Central memory CD8-positive, alpha-beta T cell (primary cell): ENCODE results near the gene PDE4D.

Experiments
- ATAC-seq: fragments of 150-1000 bp; cut with Tn5 transposase; replicated peaks from 2 replicates; pipeline ENCODE4 v1.10.0; 2022; ENCODE audit warnings: mild to moderate bottlenecking, moderate FRiP score, moderate number of reproducible peaks; ENCODE audit not compliant: poor library complexity, severe bottlenecking; ENCODE audit errors: extremely low read depth
- DNase-seq, 2 donors: peaks; one replicate each; pipeline ENCODE4 v3.0.0; 2021; ENCODE audit warnings: low spot score in 2 of 2
- H3K27ac Mint-ChIP-seq: one replicate; pipeline ENCODE4 v1.8.0; 2022; ENCODE audit warnings: low read depth, mild to moderate bottlenecking, moderate library complexity, mixed read lengths
- H3K27me3 Mint-ChIP-seq: one replicate; pipeline ENCODE4 v1.8.0; 2022; ENCODE audit warnings: mixed read lengths
- H3K36me3 Mint-ChIP-seq: one replicate; pipeline ENCODE4 v1.8.0; 2022; ENCODE audit warnings: mild to moderate bottlenecking, moderate library complexity, mixed read lengths; ENCODE audit not compliant: insufficient read depth
- H3K4me1 Mint-ChIP-seq: one replicate; pipeline ENCODE4 v1.8.0; 2022; ENCODE audit warnings: mixed read lengths
- H3K4me3 Mint-ChIP-seq: one replicate; pipeline ENCODE4 v1.8.0; 2022; ENCODE audit warnings: mild to moderate bottlenecking, moderate library complexity, mixed read lengths
- H3K9me3 Mint-ChIP-seq: one replicate; pipeline ENCODE4 v1.8.0; 2022; ENCODE audit warnings: mixed read lengths

The PDE4D gene

DNA sequence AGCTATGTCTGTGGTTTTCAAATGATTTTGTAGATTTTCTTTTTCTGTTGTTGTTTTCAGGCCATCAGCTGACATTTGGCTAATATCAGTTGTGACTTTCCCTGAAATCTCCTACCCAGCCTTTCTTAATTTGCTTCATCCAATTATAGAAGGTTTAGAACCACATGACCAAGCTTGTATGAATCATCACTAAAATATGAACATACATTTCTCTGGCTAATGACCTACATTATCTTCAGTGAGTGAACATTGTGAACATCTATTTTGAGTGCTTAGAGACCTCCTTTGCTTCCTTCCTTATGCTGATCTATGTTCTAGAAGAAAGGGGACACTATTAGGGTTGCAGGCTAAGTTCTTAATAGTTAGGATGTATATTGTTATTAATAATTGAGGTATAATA, 778.2 kb downstream of the PDE4D start:
- Mint-ChIP-seq H3K36me3 (no peaks in the 10 kb centered on the region), H3K4me3 (no peak overlapping the region), H3K9me3 (no peaks in the 10 kb centered on the region), H3K4me1 (no peaks in the 10 kb centered on the region), H3K27ac (no peak overlapping the region), H3K27me3 (no peaks in the 10 kb centered on the region)
- no peak for ATAC-seq
- no peak for DNase-seq

DNA sequence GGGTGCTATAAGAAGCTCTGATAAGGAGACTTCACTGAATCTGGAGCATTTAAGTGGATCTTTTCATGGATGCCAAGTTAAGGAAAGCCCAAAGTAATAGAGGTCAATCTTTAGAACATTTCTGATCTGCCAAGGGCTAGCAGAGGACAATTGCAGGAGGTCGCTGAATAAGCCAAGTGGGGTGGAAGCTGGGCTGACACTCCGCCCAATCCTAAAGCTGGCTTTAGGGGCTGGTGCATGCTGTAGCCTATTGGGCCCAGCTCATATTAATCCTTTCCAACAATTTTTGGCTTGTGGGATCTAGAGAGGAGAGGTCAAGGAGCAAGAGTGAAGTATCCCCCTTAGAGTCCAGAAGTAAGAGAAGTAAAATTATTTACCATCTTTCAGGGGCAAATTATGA, 784.1 kb downstream of the PDE4D start:
- no peaks in the 10 kb centered on the region for H3K9me3 Mint-ChIP-seq
- H3K27ac Mint-ChIP-seq = no peak overlapping the region
- H3K36me3 Mint-ChIP-seq = no peaks in the 10 kb centered on the region
- peaks cover 3% of the 10 kb centered on the region for H3K4me1 Mint-ChIP-seq
- DNase-seq = no peak
- H3K4me3 Mint-ChIP-seq = no peak overlapping the region
- no peaks in the 10 kb centered on the region for H3K27me3 Mint-ChIP-seq
- ATAC-seq = no peak

GRCh38 chr5:59107692-59108091, 785.8 kb downstream of the PDE4D start:
- H3K4me1 Mint-ChIP-seq = peaks cover 7% of the 10 kb centered on the region
- DNase-seq (no peak), ATAC-seq (no peak)
- no peaks in the 10 kb centered on the region for H3K9me3 Mint-ChIP-seq
- H3K4me3 Mint-ChIP-seq = no peak overlapping the region
- H3K36me3 Mint-ChIP-seq = no peaks in the 10 kb centered on the region
- no peaks in the 10 kb centered on the region for H3K27me3 Mint-ChIP-seq
- no peak overlapping the region for H3K27ac Mint-ChIP-seq

GRCh38 chr5:59104400-59105127, 789.0 kb downstream of the PDE4D start:
- peaks cover 24% of the 10 kb centered on the region for H3K4me1 Mint-ChIP-seq
- no peak for DNase-seq
- H3K36me3 Mint-ChIP-seq = peaks cover 2% of the 10 kb centered on the region
- no peaks in the 10 kb centered on the region for H3K9me3 Mint-ChIP-seq
- no peak for ATAC-seq
- H3K27me3 Mint-ChIP-seq = no peaks in the 10 kb centered on the region
- no peak overlapping the region for H3K4me3 Mint-ChIP-seq
- H3K27ac Mint-ChIP-seq = no peak overlapping the region

DNA sequence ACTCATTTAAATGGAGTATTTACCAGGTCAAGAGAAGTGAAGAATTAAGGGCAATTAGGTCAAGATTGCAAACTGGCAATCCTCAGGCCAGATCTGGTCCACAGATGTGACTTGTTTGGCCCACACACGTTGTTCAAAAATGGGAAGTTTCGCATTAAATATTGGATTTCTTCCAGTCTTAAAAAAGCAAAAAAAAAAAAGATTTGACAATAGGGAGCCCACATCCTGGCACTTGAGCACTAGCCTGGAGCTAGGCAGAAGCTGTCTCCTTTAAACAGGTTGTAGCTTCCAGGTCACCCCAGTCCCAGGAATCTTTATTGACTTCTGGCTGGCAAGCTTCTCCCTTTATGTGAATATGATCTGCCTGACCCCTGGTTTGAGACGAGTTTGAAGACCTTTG, 790.2 kb downstream of the PDE4D start:
- Mint-ChIP-seq H3K27ac (peak overlapping the region; percentile 83), H3K4me3 (no peak overlapping the region), H3K9me3 (no peaks in the 10 kb centered on the region), H3K36me3 (peaks cover 2% of the 10 kb centered on the region), H3K4me1 (peaks cover 34% of the 10 kb centered on the region), H3K27me3 (no peaks in the 10 kb centered on the region)
- no peak for DNase-seq
- no peak for ATAC-seq

DNA sequence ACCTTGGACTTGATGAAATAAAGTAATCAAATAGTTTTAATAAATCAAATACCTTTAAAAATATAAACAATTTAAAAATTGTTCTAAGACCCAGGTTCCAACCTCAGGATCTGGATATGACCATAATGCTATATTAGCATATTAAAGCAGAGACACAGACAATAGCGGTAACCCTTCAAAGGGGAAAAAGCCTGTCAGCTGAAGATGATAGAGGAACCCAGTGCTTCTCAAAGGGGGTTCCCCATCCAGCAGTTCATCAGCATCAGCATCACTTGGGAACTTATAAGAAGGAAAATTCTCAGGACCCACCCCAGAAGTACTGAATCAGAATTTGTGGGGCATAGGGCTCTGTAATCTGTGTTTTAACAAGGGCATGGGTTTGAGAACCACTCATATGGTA, 791.1 kb downstream of the PDE4D start:
- Mint-ChIP-seq H3K36me3 (peaks cover 2% of the 10 kb centered on the region), H3K9me3 (no peaks in the 10 kb centered on the region), H3K4me1 (peaks cover 36% of the 10 kb centered on the region), H3K27ac (peak overlapping the region; percentile 83), H3K4me3 (no peak overlapping the region), H3K27me3 (no peaks in the 10 kb centered on the region)
- DNase-seq = no peak
- ATAC-seq = no peak

GRCh38 chr5:59100875-59101274, 792.7 kb downstream of the PDE4D start:
- peak overlapping the region; percentile 49 for H3K27ac Mint-ChIP-seq
- H3K36me3 Mint-ChIP-seq = peaks cover 2% of the 10 kb centered on the region
- H3K9me3 Mint-ChIP-seq = no peaks in the 10 kb centered on the region
- ATAC-seq (no peak), DNase-seq (no peak)
- peaks cover 45% of the 10 kb centered on the region for H3K4me1 Mint-ChIP-seq
- no peaks in the 10 kb centered on the region for H3K27me3 Mint-ChIP-seq
- no peak overlapping the region for H3K4me3 Mint-ChIP-seq

- Mint-ChIP-seq H3K27me3 (no peaks in the 10 kb centered on the region), H3K4me3 (peak overlapping the region; percentile 47)
Measured at GRCh38 chr5:59099995-59100345, 793.6 kb downstream of the PDE4D start.

GRCh38 chr5:59099270-59099994, 794.1 kb downstream of the PDE4D start:
- Mint-ChIP-seq H3K9me3 (no peaks in the 10 kb centered on the region), H3K4me3 (peak overlapping the region; percentile 47), H3K4me1 (peaks cover 44% of the 10 kb centered on the region), H3K36me3 (peaks cover 2% of the 10 kb centered on the region), H3K27ac (peak overlapping the region; percentile 75), H3K27me3 (no peaks in the 10 kb centered on the region)
- peak; percentile 97 for ATAC-seq
- peak in 1 of 2 donors; percentile 63 for DNase-seq

More at GRCh38 chr5:59099995-59100345, 793.6 kb downstream of the PDE4D start:
- Mint-ChIP-seq H3K4me1 (peaks cover 47% of the 10 kb centered on the region), H3K36me3 (peaks cover 2% of the 10 kb centered on the region), H3K9me3 (no peaks in the 10 kb centered on the region), H3K27ac (peak overlapping the region; percentile 75)
- DNase-seq (no peak), ATAC-seq (no peak)

GRCh38 chr5:59098743-59099142, 794.8 kb downstream of the PDE4D start:
- H3K4me1 Mint-ChIP-seq = peaks cover 49% of the 10 kb centered on the region
- H3K36me3 Mint-ChIP-seq = peaks cover 2% of the 10 kb centered on the region
- ATAC-seq (no peak), DNase-seq (no peak)
- peak overlapping the region; percentile 75 for H3K27ac Mint-ChIP-seq
- H3K4me3 Mint-ChIP-seq = no peak overlapping the region
- H3K27me3 Mint-ChIP-seq = no peaks in the 10 kb centered on the region
- no peaks in the 10 kb centered on the region for H3K9me3 Mint-ChIP-seq

DNA sequence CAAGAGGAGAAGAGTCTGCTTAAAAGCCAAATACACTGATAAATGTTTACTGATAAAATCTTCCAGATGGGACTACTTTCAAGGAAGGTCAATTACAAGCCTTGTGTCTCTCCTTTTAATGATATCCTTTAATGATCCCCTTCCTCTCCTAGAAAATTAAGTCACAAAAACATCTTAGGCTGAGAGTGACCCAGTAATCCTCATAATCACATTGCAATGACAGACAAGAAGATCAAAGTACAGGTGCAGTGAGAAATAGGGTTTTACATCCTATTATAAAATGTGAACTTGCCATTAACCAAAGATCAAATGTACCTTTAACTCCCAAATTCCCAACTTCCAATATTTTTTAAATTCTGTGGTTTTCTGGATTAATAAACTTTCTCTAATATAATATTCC, 795.8 kb downstream of the PDE4D start:
- no peak overlapping the region for H3K4me3 Mint-ChIP-seq
- ATAC-seq = no peak
- no peaks in the 10 kb centered on the region for H3K9me3 Mint-ChIP-seq
- no peak for DNase-seq
- no peaks in the 10 kb centered on the region for H3K27me3 Mint-ChIP-seq
- H3K36me3 Mint-ChIP-seq = peaks cover 2% of the 10 kb centered on the region
- H3K27ac Mint-ChIP-seq = peak overlapping the region; percentile 75
- peaks cover 55% of the 10 kb centered on the region for H3K4me1 Mint-ChIP-seq

DNA sequence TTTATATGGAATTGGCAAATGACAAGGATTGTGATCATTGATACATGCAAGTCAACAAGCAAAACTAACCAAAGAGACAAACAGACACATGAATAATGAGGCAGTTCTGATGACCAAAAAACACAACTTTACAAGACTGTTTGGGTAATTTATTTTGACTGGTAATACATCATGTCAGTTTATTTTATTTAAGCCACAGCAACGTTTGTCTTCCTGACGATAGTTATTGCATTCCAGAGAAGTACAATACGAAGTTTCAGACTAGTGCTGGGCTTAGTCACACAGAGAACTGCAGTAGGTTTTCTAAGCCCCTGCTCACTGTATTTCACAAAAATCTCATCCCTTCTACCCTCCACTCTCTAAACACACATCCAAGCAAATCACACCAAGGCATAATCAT, 796.4 kb downstream of the PDE4D start:
- Mint-ChIP-seq H3K27ac (no peak overlapping the region), H3K36me3 (peaks cover 2% of the 10 kb centered on the region), H3K27me3 (no peaks in the 10 kb centered on the region), H3K4me3 (no peak overlapping the region), H3K9me3 (no peaks in the 10 kb centered on the region), H3K4me1 (peaks cover 54% of the 10 kb centered on the region)
- ATAC-seq (no peak), DNase-seq (no peak)

DNA sequence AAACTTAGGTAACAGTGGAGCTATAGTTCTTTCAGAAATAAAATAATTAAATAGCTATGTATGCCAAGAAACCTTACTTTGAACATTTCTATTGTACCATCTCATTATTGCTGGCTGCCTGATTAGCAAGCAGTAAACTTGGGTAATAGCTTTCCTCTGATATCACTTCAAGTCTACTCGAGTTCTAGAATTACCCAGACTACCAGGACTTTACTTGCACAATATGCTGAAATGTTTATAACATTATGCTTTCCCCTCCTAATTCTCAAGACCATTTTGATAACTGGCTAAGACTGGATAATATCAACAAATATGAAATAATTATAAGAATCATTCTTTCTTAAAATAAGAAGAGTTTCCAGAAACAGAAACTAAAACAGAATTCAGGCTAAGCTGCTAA, 798.0 kb downstream of the PDE4D start:
- DNase-seq = no peak
- Mint-ChIP-seq H3K27me3 (peaks cover 6% of the 10 kb centered on the region), H3K9me3 (no peaks in the 10 kb centered on the region), H3K4me3 (no peak overlapping the region), H3K4me1 (peaks cover 49% of the 10 kb centered on the region), H3K27ac (peak overlapping the region; percentile 60), H3K36me3 (peaks cover 2% of the 10 kb centered on the region)
- ATAC-seq = no peak
